Hematopoietic multipotent progenitor cell treated with erythropoietin and hydrocortisone succinate and interleukin-3 and kit ligand, for 8 days (in vitro differentiated cells): ENCODE measurements around the gene TSTD2.
"Not testable (repeated sequence)": the region's sequence is repeated elsewhere in the genome, so short reads cannot be mapped to it uniquely, and the experiment has no call there.

Experiments
- DNase-seq: peaks from one replicate; pipeline ENCODE4 v3.0.0-alpha.2; 2015

TSTD2 gene

DNA sequence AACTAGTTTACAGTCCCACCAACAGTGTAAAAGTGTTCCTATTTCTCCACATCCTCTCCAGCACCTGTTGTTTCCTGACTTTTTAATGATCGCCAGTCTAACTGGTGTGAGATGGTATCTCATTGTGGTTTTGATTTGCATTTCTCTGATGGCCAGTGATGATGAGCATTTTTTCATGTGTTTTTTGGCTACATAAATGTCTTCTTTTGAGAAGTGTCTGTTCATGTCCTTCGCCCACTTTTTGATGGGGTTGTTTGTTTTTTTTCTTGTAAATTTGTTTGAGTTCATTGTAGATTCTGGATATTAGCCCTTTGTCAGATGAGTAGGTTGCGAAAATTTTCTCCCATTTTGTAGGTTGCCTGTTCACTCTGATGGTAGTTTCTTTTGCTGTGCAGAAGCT lies 51.6 kb downstream of the TSTD2 start:
- DNase-seq = not testable (repeated sequence)

DNA sequence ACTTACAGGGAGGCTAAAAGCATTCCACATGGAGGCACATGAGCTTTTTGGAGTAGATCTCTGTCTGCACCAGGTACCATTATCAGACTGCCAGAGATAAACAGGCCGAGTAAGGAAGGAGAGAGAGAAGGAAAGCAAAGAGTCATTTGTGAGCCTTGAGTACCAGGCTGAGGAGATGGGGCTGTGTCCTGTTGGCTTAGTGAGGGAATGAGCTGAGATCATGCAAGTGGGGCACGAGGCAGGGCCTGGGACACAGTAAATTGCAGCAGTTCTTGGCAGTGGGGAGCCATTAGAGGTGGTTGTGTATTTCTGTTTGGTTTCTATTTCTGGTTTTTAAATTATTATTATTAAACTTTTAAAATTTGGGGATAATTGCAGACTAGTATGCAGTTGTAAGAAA lies 53.3 kb downstream of the TSTD2 start:
- no peak for DNase-seq

DNA sequence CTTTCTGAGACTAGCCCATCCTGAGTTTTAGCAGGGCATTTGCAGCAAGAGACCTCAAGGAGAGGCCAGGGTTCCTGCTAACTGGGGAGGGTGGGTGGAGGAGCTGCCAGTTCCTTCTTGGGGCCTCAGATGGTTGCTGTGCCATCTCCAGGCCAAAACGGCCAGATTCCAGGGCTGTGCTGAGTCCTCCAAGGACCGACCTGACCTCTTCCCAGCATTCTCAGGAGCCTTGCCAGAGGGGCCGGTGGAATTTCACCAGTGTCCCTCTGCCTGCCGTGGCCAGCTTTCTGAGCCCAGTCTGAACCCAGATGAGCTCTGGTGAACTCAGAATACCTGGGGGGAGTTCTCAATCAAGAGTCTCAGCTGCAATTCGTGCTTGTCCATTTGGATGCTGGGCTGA lies 54.3 kb downstream of the TSTD2 start:
- DNase-seq = no peak

DNA sequence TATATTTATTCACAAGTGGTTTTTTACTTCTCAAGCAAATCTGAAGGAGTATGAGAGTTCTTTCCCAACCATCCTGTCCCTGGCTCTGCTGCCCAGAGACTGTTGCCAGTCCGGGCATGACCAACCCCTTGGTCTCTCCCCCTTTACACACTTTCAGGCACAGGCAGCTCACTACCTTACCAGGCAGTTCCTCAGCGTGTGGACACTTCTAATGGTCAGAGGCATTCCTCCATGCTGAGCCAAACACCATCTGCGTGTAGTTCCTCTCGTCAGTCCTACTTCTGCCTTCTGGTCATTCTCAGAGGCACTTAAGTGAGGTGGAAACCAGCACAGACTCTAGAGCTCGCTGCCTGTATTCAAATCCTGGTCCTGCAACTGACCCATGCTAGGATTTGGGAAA lies 56.1 kb downstream of the TSTD2 start:
- no peak for DNase-seq

DNA sequence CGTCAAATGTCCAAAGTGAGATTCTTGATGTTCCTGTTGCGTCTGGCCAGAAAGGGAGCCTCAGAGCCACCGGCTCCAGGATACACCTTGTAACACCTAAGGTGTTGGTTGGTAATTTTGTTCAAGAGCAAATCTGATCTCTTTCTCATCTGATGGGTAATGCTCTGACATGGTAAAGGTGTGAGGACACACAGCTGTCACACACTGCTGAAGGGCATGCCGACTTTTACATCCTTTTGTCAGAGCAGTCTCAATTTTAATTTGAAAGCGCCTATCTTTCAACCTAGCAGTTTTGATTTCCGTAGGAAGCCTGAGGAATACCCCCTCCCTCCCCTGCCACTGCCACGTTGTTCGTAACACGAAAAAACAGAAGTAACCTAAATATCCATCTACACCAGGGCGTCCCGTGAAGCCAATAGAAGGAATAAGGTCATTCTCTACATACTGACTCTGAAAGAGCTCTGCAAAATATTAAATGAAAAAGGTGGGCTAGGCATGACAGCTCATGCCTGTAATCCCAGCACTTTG lies 57.4 kb downstream of the TSTD2 start:
- DNase-seq = no peak

DNA sequence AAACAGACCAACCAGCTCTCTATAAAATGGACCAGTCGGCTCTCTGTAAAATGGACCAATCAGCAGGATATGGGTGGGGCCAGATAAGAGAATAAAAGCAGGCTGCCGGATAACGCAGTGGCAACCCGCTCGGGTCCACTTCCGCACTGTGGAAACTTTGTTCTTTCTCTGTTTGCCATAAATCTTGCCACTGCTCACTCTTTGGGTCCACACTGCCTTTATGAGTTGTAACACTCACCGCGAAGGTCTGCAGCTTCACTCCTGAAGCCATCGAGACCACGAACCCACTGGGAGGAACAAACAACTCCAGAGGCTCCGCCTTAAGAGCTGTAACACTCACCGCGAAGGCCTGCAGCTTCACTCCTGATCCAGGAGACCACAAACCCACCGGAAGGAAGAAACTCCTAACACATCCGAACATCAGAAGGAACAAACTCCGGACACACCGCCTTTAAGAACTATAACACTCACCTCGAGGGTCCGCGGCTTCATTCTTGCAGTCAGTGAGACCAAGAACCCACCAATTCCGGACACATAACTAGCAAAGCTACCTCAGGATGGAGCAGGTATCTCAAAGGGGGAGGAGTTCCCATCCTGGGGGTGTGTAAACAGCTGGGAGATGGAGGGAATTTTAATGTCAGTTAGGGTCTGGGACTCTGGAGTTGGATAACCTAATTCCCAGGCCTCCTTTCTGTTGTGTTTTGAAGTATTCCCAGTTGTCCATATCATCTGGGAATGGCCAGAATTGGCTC lies 58.1 kb downstream of the TSTD2 start:
- peak; percentile 45 for DNase-seq

DNA sequence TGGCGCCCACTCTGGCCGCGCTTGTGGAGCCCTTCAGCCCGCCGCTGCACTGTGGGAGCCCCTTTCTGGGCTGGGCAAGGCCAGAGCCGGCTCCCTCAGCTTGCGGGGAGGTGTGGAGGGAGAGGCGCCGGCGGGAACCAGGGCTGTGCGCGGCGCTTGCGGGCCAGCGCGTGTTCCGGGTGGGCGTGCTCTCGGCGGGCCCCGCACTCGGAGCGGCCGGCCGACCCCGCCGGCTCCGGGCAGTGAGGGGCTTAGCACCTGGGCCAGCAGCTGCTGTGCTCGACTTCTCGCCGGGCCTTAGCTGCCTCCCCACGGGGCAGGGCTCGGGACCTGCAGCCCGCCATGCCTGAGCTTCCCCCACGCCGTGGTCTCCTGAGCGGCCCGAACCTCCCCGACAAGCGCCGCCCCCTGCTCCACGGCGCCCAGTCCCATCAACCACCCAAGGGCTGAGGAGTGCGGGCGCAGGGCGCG lies 59.0 kb downstream of the TSTD2 start:
- not testable (repeated sequence) for DNase-seq

DNA sequence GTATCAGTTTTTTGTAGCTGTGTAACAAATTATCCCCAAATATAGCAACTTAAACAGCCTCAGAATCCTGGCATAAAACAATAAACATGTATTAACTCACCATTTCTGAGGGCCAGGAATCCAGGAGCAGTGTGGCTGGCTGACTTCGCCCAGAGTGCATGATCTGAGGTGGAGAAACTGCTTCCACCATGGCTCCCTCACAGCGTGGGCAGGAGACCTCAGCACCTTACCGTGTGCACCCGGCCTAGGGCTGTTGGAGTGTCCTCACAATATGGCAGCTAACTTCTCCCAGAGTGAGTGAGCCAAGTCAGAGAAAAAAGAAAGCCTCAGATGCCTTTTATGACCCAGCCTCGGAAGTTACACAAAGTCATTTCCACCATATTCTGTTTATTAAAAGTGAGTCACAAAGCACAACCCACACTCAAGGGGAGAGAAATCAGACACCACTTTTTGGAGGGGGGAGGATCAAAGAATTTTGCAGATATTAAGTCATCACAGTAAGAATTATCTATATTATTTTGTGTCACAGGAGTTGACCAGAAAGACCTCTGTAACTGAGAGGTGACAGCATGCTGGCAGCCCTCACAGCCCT lies 59.6 kb downstream of the TSTD2 start:
- no peak for DNase-seq

DNA sequence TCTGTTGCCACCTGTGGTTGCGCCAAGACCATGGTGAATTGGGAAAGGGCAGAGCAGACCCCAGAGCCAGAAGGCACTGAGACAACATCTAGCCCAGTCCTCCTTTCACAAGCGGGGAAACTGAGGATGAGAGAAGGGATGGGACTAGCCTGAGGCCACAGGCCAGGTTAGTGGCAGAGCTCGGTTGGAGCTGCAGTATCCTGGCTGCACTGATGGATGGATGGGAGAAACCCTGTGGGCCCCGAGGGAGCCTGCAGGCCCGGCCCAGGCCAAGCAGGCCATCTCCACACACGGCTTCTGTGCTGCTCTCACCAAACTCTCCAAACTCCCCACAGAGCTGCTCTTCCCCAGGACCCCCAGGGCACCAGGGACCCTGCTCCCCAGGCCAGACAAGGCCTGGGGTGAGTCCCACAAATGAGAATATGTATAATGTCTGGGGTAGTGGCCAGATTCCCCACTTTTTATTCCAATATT lies 60.2 kb downstream of the TSTD2 start:
- no peak for DNase-seq

DNA sequence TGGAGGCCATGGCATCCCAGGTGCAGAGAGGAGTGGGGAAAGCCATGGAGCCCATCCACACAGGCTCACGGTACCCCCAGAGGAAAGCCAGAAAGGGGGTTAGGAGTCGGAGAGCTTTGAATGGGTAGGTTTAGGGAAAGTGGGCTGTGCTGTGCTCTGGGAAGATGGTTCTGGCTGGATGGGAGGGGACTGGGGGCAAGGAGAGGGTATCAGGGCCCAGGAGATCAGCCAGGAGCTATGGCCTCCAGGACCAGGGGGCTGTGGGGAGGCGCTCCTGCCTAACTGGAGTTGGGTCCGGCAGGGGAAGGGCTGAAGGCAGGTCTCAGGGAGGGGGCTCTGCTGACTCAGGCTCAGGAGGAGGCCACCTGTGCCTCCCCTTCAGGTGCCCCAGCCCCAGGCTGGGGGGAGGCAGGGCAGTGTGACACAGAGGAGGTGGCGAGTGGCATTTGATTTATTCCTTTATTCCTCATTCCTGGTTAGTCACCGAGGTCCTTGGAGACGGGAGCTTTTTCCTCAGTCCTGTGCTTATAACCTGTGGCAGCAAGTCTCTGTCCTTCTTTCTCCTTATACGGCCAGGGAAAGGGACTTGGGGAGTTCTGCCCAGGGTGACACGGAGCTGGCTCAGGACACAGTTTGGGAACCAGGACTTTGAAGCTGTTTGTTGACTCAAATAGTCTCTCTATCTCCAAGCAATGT lies 60.8 kb downstream of the TSTD2 start:
- no peak for DNase-seq

DNA sequence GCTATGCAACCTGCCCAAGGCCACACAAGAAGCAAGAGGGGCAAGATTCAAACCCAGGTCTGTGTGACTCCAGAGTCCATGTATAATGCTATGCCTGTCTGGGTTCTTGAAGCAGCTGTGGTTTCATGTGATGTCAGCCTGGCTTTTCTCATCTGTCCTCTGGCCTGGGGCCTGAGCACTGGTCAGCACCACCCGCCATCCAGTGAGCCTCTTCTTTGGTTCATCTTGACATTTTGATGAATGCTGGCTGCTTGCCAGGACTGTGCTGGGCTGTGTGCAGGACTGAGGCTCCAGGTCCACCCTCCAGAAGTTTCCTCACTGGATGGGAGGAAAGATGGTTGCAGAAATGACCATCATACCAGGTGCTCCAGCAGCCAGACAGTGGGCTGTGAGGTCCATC lies 61.5 kb downstream of the TSTD2 start:
- no peak for DNase-seq

DNA sequence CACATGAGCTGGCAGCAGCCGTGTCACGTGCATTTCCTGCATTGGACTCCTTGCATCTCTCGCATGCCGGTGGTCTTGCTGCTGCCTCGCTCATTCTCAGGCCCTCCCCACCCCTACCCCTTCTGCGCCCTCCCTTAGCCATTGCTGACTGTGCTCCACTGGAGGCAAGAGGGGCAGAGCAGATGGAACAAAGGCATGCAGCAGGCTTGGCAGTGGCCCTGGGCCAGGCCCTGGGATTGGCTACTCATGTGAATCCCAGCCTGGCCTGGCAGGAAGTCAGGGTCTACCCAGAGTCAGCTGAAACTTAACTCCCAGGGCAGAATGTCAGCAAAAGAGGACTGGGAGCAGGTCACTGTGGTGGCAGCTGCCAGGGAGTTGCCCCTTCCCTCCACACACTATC lies 62.3 kb downstream of the TSTD2 start:
- no peak for DNase-seq

DNA sequence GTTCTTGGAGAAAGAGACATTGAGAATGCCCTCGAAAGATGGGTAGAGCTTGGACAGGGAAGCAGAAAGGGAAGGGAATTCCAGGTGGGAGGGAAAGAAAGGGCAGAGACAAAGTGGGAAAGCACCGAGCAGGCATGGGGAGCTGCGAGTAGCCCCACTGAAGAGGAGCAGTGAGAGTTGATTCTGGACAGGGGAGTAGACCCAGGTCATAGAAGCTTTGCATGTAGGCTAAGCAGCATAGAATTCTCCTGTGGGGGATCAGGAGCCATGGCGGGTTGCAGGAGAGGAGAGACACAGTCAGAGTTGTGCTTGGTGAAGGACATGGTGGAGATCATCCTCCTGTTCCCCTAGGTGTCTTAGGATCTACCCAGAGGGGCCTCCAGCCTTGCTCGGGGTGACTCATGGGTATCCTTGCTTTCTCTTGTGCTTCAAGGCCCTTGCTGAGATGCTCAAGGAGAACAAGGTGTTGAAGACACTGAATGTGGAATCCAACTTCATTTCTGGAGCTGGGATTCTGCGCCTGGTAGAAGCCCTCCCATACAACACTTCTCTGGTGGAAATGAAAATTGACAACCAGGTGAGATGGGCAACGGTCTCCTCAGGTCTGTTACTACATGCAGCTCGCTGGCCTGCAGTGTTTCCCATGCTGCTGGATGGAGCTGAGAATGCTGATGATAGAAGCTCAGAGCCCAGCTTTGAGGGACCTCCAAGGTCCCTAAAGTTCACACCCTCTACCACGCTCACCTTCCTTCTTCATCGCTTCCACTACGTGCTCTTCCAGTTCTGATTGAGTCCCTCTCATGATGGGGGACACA lies 64.5 kb downstream of the TSTD2 start:
- DNase-seq = no peak

DNA sequence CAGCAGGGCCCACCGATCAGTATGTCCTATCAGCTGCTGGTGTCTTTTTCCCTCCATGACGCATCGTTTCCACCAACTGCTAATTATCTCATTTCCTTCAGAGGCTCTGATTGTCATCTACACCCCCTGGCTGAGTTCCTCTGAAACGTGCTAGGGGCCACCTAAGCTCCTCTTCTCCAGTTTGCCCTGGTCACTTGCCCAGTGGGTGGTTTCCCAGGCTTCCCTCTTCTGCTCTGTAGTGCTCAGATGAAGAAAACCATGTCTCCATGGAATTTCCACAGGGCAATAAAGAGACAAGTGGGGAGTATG lies 65.3 kb downstream of the TSTD2 start:
- DNase-seq = peak; percentile 84

DNA sequence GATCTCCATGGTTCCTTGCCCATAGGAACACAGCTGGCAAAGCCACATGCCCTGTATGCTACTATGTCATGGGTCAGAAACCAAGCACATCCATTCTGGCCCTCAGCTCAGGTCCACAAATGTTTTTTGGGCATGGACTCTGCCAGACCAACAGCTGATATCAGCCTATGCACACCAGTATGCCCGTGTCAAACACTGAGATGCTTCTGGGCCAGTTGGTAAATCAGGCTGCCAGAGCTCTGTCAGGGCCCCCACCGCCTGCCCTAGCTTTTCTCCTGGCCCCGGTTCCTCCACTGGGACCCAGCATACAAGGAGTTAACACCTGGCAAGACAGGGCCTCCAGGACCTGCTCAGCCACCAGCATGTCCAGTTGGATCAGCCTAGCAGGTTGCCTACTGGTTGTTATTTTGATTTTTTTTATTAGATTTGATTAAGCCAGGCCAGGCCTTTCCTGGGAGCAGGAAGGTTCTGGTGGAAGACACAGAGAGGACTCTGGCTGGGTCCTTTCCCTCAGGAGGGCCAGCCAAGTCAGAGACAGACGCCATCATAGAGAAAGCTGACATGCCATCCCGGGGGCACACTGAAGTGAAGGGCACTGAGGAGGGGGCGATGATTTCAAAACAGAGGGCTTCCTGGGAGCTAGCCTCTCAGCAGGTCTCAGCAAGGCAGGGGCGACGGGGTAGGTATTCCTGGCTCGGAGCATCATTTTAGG lies 65.8 kb downstream of the TSTD2 start:
- no peak for DNase-seq

DNA sequence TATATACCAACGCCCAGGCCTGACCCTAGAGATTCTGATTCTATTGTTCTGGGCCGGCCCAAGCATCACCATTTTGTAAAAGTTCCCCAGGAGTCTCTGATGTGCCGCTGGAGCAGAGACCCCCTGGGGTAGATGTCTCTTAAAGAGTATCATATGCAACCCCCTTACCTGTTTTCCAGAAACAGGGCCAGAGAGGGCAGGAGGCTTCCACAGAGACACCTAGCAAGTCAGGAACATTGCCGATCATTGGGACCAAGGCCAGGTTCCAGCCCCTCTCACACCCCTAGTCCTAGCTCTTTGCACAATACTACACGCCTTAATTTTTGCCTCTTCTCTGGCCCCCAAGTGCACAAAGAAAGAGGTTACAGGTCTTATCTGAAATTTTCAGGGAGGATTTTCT lies 67.9 kb downstream of the TSTD2 start:
- DNase-seq = no peak

DNA sequence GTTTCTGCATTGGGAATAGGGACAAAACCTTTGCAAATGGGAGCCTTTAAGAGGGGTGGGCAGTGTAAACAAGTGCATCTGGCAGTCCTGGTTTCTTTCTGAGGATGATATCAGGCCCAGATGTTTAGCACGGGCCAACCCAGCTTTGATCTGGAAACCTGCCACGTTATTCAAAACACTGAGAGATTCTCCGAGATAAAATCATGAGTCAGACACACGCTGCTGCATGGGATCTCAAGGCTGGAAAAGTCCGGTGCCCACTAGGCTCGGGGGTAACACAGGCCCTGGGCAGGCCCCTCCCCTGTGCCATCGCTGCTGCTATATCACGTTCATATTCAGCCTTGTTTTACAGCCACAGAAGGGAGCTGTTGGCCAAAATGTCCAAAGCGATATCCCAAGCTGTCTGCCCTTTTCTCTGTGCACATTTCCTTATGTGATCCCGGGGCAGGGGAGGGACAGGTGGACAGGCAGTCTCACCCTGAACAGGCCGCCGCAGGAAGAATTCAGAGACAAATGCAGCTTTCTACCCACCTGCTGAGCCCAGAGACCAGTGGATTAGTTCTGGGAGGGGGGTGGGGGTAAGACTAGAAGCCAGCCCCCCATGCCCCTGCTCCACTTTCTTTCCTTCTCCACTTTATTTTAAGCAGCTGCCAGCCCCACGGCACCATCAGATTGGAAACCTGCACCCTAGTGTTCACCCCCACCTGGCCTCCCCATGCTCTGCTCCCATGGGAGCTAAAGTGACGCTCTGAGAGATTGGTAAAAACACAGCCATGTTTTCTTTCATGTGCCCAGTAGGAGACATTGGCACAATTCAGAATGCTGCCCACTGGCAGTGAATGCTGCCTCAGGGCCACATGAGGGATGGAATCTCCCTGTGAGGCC lies 68.6 kb downstream of the TSTD2 start:
- DNase-seq = peak; percentile 83

DNA sequence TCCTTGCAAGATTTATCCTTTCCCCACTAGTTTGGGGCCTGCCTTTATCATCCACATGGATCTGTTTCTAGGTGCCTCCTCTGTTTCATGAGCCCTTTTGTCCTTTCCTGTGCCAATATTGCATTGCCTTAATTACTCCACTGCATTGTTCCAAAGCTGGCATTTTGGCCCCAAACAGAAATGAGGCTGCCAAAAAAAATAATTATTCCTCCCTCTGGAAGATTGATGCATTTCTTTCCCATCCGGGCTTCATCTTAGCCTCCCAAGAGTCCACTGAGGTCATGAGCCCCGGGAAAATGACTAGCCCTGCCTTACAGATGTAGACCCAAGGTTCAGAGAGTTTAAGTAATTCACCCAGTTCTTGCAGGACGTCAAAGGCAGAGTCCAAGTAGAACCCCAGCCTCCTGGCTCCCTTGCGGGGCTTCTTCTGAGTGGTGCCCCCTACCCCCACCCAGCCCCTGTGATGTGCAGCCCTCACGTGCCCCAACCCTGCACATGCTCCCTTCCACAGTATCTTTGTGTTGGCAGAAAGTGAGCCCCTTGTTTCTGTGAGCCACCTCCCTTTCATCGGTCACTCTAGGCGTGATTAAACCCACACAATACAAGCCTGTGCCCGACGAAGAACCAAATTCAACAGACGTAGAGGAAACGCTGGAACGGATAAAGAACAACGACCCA lies 69.6 kb downstream of the TSTD2 start:
- DNase-seq = no peak

DNA sequence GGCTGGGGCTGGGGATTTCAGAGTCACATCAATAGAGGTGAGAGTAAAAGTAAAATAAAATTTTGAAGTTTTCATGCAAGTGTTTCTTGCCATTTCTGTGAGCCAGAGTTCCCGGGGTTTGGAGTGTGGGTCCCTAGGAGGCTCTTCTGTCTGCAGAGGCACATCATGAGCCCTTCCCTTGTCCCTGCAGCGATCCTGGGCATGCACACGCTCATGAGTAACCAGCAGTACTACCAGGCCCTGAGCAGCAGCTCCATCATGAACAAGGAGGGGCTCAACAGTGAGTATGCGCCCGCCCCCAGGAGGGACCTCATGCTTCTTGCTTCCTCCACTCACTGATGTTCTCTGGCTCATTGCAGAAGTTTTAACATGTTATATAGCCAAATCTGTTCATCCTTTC lies 70.6 kb downstream of the TSTD2 start:
- DNase-seq = no peak

DNA sequence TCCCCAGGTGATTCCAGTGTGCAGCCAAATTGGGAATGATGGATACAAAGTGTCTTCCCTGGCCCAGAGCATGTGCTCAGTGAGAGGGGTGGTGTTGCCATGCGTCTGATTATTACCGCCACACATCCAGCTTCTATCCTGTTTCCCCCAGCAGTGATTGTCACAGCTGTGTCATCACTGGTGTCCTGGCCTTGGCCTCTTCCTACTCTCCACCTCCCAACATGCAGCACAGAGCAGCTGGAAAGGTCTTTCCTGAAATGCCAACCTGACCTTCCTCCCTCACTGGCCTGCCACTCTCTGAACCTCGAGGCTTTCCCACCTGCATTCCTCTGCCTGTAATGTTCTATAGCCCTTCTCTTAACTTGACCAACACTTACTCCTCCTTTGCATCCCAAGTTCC lies 71.7 kb downstream of the TSTD2 start:
- no peak for DNase-seq

DNA sequence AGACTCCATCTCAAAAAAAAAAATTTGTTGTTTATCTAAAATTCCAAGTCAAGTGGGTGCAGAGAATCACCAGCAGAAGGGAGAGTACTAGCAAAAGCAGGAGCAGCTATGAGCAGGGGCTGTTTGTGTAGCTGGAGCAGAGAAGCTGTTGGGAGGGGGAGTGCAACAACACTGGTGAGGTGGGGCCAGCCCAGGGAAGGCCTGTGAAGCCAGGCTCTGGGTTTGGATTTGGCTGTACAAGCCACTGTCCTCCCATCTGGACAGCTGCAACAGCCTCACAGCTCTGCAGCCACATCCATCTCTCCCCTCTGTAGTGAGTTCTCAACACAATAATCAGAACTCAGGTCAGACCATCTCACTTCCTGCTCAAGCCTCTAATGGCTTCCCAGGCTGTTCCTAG lies 72.3 kb downstream of the TSTD2 start:
- no peak for DNase-seq
